SKM-1 treated with dmso at 0.1 percent for 144 hours (cell line): ENCODE measurements around the gene PIM3.

ENCODE experiments used
- DNase-seq: peaks from one replicate; lab custom pipeline; 2025; ENCODE audit not compliant: unreplicated experiment; lab: John Stamatoyannopoulos, UW

The PIM3 gene

DNA sequence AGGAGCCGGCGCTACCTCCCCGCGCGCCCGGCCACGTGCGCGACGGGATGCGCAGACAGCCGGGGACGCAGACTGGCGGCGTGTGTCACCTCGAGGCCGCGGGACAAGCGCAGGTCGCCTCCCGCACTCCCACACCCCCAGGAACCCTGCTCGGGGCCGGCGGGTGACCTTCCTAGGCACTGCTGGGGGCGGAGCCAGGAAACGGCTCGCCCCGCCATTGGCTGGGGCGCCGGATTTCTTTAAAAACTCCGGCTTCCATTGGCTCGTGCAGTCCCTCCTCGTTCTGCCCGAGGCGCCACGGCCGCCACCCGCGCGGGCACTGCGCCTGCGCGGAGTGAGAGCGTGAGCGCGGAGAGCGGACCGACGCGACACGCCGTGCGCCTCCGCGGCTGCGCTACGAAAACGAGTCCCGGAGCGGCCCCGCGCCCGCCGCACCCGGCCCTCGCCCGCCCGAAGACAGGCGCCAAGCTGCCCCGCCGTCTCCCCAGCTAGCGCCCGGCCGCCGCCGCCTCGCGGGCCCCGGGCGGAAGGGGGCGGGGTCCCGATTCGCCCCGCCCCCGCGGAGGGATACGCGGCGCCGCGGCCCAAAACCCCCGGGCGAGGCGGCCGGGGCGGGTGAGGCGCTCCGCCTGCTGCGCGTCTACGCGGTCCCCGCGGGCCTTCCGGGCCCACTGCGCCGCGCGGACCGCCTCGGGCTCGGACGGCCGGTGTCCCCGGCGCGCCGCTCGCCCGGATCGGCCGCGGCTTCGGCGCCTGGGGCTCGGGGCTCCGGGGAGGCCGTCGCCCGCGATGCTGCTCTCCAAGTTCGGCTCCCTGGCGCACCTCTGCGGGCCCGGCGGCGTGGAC lies at the start of gene PIM3:
PIM3 (plus strand) TSS at position 614 of the 846 bp plus-strand sequence; CDS start at position 790, 176 bp downstream.
- DNase-seq, result peak; percentile 97

DNA sequence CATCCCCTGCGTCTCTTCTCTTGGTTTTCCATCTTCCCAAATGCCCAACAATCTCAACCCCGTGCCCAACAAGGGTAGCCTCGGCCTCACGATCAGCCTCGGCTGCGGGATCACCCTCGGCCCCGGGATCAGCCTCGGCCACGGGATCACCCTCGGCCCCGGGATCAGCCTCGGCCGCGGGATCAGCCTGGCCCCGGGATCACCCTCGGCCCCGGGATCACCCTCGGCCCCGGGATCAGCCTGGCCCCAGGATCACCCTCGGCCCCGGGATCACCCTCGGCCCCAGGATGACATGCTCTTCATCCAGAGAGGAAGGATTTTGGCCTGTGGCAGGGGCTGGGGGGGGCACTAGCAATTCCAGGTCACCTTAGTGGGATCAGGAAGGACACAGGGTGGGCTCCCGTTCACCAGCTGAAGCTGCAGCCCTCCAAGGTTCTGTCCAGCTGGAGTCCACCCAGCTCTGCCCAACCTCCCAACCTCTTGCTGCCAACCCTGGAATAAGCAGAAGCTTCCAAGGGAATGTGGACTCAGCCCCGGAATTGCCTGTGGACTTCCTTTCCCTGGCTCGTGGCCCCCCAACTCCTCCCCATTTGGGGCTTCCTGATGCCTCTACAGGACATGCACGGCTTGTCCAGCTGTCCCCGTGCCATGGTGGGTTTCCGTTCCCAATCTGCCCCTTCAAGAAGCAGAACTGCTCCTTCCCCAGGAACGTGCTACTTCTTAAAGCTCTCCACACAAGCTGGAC lies 48.5 kb upstream of the PIM3 start:
- DNase-seq, result no peak

DNA sequence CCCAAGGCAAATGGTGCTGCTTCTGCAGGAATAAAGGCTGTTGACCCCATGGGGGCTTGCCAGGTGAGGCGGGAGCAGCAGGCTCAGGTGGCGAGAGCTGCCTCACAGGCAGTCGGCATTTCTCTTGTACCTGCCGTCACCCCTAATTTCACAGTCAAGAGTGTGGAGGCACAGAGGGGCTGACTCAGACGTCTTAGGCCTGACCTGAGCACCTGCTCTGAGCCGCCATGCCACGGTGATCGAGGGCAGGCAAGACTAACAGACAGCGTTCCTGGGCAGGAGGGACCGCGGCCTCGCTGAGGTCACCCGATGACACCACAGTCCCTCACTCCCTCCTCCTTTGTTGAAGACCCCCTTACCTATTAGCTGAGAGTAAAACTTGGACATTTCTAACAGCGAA lies 47.5 kb upstream of the PIM3 start:
- no peak for DNase-seq

DNA sequence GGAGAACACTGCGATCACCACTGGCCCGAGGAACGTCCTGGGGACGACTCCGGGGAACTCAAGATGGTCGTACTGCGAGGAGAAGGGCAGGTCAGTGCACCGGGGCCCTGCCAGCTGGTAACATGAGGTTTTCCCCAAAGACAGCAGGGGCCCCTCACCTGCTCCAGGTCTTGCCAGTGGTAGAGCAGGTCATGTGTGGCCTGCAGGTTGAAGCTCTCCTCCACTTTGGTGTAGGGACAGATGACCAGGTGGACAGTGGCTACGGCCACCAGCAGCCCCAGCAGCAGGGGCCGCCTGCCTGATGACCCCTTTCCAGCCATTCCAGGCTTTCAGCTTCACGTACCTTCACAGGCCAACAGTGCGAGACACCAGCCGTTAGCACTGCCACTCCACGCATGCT lies 47.1 kb upstream of the PIM3 start:
- no peak for DNase-seq

DNA sequence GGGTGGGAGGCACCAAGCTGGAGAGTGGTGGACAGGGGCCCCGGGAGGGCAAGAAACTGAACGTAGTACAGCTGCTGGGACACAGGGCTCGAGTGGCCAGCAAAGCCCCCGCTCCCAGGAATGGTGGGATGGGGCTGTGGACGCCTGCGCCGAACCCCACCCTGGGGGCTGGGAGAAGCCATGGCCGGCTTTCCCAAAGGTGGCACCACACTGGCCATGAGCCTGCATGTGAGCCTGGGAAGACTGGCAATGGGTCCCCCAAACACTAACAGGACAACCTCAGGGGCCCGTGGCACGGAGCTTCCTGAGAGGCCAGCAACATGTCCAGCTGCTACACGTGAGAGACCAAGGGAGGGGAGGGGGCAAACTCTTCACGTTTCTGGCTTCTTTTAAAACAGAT lies 46.3 kb upstream of the PIM3 start:
- DNase-seq, result no peak

DNA sequence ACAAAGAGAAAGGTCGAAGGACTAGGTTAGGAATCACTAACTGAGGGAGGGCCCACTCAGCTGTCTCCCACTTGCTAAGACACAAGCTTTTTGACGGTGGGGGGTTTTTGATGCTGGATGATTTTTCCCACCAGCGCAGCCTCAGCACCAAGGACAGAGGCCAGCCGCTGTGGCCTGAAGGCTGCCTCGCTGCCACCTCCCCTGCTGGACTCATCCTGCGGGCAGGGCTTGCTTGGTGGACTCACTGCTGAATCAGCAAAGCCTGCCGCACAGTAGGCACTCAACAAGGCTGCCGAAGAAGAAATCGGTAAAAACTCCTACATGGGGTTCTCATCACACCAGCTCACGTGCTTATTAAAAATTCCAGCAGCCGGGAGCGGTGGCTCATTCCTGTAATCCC lies 45.0 kb upstream of the PIM3 start:
- no peak for DNase-seq

DNA sequence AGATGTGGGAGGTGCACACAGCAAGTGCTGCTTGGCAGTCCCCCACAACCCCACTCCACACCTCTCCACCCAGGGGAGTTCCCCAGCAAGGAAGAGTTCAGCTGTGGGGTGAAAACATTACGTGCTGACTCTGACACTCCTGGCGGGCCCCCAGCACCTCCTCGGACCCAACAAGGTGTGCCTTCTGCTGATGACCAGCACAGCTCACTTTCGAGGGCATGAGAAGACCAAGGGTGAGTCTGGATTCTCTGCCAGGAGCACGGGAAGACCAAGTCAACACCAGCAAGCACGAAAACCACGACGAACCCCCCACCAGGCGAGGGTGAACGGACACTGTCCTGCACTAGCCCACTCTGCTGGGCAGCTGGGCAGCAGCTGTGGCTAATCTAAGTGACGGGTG lies 43.7 kb upstream of the PIM3 start:
- DNase-seq, result no peak

DNA sequence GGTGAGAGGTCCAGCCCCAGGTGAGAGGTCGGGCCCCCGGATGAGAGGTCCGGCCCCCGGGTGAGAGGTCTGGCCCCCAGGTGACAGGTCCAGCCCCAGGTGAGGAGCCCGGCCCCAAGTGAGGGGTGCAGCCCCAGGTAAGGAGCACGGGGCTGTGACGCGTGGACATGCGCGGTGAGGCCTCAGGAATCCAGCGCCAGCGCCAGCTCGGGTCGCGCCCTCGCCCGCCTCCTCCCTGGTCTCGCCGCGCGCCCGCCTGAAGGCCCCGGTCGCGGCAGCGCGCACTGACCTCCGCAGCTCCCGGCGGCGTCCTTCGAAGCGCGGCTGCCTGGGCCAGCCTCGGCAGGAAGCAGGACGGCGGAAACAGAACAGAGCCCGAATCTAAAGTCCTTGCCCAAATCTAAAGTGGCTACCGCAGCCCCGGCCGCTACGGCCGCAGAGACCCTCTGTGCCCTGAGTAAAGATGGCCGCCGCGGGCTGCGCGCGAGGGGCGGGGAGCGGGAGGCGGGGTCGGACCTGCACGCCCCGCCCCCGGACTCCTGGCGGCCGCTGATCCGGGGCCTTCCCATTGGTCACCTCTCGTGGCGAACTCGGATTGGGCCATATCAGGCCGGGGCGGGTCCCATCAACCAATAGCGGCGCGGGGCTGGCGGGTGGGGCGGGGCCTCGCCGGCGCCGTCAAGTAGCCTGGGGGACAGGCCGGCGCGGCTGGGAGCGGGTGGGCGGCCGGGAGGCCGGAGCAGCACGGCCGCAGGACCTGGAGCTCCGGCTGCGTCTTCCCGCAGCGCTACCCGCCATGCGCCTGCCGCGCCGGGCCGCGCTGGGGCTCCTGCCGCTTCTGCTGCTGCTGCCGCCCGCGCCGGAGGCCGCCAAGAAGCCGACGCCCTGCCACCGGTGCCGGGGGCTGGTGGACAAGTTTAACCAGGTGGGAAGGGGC lies 42.3 kb upstream of the PIM3 start, which contains the start of the genes ALG12 and CRELD2:
ALG12 (minus strand) TSS at position 465 of the 937 bp plus-strand sequence. CDS start 4,673 bp downstream, outside the sequence.
CRELD2 (plus strand) TSS at position 661 of the 937 bp plus-strand sequence; CDS start at position 797, 136 bp downstream.
- DNase-seq, result peak; percentile 92

DNA sequence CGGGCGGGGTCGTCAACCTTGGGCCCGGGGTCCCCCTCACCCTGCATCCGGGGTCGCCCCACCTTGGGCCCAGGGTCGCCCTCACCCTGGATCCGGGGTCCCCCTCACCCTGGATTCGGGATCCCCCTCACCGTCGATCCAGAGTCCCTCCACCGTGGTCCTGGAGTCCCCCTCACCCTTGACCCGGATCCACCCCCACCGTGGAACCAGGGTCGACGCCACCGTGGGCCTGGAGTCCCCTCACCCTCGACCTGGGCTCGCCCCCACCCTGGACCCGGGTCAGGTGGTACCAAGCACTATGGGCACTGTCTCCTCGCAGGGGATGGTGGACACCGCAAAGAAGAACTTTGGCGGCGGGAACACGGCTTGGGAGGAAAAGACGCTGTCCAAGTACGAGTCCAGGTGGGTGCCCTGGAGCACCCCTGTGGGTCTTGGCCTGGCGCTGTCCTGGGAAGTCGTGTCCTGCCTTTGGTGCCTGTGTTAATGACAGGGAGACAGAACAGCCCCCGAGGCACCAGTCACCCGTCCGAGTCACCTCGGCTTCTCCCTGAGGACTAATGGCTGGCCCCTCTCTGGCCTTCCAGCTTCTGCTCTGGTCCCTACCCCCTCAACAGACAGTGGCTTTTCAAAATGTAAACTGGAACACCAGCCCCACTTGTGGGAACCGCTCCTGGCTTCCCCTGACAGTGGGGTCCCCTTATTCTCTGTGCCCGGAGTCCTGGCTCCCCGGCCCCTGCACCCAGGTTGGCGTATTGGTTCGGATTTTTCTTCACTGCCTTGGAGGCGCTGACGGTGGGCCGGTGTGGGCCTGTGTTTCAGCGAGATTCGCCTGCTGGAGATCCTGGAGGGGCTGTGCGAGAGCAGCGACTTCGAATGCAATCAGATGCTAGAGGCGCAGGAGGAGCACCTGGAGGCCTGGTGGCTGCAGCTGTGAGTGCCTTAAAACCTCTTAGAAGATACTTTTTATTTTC lies 41.4 kb upstream of the PIM3 start:
- DNase-seq, result no peak

DNA sequence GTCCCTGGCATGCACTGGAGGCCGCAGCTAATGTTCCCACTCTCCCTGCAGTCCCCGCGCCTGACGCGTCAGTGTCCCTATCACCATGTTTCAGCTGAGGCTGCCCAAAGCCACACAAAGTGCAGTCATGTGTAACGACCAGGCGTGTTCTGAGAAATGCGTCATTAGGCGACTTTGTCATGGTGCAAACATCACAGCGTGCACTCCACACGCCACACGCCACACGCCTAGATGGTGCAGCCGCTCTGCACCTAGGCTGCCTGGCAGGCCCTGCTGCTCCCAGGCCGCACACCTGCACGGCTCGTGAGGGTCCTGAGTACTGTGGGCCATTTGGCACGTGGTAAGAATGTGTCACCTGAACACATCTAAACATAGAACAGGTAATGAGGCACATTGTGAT lies 39.7 kb upstream of the PIM3 start:
- no peak for DNase-seq

DNA sequence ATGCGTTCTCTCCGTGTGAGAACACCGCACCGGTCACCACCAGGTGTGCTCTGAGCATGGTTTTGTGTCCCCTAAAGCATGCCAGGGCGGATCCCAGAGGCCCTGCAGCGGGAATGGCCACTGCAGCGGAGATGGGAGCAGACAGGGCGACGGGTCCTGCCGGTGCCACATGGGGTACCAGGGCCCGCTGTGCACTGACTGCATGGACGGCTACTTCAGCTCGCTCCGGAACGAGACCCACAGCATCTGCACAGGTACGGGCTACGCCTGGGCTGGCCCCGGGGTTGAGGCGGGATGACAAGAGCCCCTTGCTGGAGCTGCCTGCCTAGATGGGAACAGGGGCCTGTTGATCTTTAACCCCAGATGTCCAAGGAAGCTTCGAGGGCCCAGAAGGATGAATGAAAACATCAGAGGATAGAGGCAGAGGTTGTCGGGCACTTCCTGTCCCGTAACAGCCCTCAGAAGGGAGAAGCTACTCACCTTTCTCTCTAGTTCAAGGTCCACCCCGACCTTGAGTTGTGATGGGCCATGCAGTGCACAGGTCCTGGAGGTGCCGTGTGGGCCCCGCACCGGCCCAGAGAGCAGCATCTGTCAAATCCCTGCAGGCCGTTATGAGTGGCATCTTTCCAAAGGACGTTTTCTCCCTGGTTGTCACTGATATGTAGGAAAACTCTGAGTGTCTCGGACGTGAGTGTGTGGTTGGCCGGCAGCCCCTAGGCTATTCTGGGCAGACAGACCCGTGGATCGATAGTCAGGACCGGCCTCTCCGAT lies 38.9 kb upstream of the PIM3 start:
- DNase-seq, result no peak

DNA sequence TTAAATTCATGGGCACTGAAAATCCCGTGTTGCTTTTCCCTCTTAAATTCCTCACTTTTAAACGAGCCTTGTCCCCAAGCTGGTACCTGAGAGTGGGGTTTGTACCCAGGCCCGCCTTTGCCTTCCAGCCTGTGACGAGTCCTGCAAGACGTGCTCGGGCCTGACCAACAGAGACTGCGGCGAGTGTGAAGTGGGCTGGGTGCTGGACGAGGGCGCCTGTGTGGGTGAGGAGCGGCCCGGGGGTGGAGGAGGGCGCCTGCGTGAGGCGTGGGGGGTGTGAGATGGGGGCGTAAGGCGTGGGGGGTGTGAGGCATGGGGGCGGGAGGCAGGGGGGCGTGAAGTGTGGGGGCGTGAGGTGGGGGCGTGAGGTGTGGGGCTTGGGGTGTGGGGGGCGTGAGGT lies 38.1 kb upstream of the PIM3 start:
- no peak for DNase-seq

DNA sequence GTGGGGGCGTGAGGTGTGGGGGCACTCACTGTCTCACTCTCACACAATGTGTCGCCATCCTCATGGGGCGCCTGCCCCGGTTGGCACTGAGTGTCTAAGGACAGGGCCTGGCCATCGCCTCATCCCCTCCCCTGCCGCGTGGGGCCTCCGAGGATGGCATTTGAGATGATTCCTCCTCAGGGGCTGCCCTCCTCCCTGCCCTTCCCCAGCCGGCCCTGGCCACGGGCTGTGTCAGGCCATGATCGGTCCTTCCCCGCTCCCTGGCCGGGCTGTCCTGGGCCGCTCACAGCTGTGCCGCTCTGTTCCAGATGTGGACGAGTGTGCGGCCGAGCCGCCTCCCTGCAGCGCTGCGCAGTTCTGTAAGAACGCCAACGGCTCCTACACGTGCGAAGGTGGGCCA lies 37.6 kb upstream of the PIM3 start:
- no peak for DNase-seq

DNA sequence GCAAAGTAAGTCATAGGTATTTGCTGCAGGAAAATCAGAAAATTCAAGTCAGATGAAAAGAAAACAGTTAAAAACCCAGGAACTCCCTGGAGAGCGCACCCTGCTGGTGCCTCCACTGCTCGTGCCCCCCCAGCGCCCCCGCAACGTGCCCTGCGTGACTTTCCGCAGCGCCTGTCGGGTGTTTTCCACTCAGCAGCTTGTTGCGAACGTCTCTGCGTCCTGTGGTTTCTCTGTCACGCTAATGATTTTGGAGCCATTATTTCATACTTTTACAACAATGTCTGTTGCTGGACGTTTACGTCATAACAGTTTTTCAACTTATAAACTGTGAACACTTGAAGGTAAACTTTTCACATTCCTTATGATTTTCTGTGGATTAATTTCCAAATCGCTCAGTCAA lies 37.1 kb upstream of the PIM3 start:
- DNase-seq, result no peak

DNA sequence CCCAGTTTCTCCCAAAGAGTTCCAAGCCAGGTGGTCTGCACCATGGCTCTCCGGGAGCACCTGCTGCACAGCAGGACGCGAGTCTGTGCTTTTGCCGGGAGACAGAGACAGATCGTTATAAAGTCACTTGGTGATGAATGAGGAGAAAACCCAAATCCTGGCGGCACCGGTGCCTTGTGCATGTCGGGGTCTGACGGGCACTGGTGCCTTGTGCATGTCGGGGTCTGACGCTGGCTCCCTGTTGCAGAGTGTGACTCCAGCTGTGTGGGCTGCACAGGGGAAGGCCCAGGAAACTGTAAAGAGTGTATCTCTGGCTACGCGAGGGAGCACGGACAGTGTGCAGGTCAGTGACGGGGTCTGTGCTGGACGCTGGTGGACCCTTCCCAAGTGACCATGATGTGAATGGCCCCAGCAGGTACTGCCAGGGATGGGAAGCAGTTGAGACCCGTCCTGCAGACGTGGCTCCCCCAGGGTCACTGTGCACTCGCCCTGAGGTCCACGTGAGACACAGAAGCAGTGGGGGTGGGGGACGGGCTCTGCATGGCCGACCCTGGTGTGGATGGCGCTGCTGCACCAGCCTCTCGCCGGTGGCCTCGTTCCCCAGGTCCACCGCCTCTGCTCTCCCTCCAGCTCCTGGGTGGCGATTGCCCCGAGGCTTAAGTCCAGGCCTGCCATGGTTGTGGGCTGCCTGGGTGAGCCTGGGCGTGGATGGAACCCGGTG lies 36.3 kb upstream of the PIM3 start:
- no peak for DNase-seq

DNA sequence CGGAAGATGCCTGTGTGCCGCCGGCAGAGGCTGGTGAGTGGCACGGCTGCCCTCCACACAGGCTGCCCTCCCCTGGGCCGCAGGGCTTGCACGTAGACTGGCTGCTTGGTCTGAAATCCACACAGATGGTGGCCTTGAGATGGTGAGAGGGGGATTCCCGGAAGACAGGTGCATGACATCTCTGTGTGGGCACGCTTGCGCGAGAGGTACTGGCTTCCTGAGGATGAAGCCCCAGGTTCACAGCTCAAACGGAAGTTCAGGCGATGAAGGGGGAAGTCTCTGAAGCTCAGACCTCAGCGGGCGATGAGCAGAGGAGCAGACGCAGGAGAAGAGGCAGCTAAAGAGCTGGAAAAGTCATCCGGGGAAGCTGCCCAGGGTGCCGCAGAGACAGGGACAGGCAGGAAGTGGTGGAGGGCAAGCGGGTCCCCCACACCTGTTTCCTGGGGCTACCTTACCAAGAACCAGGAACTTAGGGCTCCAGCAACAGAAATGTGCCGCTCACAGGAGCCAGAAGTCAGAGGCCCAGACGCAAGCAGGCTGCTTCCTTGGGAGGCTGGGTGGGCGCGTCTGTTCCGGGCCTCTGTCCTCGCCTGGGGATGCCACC lies 34.9 kb upstream of the PIM3 start:
- DNase-seq, result no peak

DNA sequence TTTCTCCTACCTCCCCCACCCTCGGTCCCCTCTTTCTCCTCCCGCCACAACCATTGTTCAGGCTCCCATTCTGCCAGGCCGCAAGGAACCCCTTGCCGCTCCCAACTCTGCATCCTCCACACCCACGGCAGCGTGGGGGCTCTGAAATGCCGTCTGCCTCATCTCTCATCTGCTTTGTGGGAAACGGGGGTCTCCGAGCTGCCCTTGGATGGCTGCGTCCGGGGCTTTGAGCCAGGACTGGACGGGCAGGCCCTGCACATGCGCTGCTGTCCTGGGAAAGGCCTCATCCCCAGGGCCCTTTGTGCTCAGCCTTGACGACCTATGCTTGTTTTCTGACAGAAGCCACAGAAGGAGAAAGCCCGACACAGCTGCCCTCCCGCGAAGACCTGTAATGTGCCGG lies 33.7 kb upstream of the PIM3 start:
- no peak for DNase-seq
